ENCODE measurements around the gene CRKL. TPM values are rescaled to one million over a fixed set of nuclear protein-coding genes. Genes with fewer than 3 reads are reported as not detected.
"Not testable (repeated sequence)": the region's sequence is repeated elsewhere in the genome, so short reads cannot be mapped to it uniquely, and the experiment has no call there.

The CRKL gene
- total RNA-seq, 1 donor from 2014 or later: 42.6 TPM

DNA sequence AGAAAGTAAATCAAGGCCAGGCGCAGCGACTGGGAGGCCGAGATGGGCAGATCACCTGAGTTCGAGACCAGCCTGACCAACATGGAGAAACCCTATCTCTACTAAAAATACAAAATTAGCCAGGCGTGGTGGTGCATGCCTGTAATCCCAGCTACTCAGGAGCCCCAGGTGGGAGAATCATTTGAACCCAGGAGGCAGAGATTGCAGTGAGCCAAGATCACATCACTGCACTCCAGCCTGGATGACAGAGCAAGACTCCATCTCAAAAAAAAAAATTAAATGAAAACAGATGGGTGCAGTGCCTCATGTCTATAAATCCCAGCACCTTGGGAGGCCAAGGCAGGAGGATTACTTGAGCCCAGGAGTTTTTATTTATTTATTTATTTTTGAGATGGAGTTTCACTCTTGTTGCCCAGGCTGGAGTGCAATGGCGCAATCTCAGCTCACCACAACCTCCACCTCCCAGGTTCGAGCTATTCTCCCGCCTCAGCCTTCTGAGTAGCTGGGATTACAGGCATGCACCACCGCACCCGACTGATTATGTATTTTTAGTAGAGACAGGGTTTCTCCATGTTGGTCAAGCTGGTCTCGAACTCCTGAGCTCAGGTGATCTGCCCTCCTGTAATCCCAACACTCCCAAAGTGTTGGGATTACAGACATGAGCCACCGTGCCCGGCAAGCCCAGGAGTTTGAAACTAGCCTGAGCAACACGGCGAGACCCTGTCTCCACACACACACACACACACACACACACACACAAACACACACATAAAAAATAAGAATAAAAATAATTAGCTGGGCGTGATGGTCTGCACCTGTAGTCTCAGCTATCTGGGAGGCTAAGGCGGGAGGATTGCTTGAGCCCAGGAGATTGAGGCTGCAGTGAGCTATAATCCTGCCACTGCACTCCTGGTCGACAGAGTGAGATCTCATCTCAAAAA lies 15.8 kb upstream of the CRKL start:
- not testable (repeated sequence) for ATAC-seq

- ATAC-seq: no peak
Observed at GRCh38 chr22:20903093-20903492, 14.1 kb upstream of the CRKL start.

GRCh38 chr22:20904008-20904979 lies 12.9 kb upstream of the CRKL start:
- ATAC-seq: peak; percentile 97

GRCh38 chr22:20904980-20905355 lies 12.2 kb upstream of the CRKL start:
- peak; percentile 34 for ATAC-seq

DNA sequence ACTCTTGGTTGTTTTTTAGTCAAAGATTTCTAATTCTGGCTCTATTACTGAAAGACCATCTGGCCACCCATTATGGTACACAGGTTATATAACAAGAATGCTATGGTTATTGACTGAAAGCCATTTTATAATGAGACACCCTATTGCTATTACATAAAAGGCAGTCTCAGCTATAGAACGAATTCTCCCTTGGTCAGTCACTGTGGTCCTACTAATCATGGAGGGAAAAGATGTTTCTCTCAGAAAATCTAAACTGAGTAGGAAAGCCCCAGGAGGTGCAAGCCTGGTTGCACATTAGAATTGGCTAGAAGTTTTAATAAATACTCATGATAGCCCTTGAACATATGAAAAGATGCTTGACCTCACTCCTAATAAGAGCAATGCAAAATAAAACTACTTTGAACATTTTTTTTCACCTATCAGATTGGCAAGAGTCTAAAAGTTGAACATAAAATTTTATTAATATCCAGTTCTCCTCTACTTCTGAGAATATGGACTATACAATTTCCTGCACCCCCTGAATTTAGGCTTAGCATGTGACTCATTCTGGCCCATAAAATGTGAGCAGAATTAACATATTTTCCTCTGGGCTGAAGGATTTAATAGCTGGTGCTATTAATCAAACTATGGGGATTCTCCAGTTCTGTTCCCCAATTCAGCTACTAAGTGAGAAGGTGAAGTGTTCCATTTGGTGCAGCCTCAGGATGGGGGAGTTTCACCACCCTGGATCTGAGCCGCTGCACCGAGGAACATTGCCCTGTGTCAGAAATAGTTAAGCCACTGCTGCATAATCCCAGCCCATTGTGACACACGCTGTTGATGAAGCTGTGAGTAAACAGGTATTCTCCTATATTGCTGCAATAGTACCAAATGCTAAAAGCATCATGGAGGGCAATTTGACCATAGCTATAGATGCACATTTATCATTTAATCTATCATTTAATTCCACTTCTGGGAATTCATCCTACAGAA lies 11.5 kb upstream of the CRKL start:
- peak; percentile 48 for ATAC-seq

- no peak for ATAC-seq
Observed at GRCh38 chr22:20906387-20906767, 10.8 kb upstream of the CRKL start.

GRCh38 chr22:20908717-20909116 lies 8.5 kb upstream of the CRKL start:
- ATAC-seq: not testable (repeated sequence)

DNA sequence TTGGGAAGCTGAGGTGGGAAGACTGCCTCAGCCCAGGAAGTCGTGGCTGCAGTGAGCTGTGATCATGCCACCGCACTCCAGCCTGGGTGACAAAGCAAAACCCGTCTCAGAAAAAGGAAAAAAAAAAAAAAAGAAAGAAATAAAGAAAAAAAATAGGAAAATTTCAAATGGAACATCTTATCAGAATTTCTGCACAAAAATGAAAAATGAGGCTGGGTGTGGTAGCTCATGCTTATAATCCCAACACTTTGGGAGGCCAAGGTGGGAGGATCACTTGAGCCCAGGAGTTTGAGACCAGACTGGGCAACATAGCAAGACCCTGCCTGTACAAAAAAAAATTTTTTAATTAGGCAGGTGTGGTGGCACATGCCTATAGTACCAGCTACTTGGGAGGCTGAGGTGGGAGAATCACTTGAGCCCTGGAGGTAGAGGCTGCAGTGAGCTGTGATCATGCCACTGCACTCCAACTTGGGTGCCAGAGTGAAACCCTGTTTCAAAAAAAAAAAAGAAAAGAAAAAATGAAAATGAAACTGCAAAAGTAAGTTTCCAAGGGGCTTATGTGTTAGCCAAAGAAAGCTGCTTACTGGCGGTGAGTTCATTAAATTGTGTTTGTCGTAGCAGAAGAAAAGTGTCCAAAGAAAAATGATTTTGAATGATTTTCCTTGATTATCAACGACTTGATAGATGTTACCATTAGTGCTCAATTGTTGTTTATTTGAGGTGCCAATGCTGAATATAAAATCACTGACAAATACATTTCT lies 7.5 kb upstream of the CRKL start:
- no peak for ATAC-seq

GRCh38 chr22:20912494-20912893 lies 4.7 kb upstream of the CRKL start:
- no peak for ATAC-seq

- no peak for ATAC-seq
Observed at GRCh38 chr22:20918663-20919218, 1.5 kb downstream of the CRKL start.

- ATAC-seq: no peak
Observed at GRCh38 chr22:20919718-20920117, 2.5 kb downstream of the CRKL start.

DNA sequence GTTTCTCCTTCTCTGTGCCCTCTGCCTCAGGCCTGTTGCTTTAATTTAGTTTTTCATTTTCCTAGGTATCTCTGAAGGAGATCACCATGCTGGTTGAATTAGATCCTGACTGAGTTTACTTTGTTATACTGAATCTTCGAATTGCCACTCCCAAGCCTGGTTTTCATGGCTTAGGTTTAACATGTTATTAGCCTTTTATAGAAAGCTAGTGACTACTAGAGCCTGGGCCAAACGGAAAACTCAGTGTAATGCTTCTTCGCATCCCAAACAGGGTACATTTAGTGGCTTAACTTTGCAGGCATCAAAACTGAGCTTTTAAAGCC lies 3.6 kb downstream of the CRKL start:
- no peak for ATAC-seq

- no peak for ATAC-seq
Observed at GRCh38 chr22:20922141-20922751, 5.0 kb downstream of the CRKL start.

DNA sequence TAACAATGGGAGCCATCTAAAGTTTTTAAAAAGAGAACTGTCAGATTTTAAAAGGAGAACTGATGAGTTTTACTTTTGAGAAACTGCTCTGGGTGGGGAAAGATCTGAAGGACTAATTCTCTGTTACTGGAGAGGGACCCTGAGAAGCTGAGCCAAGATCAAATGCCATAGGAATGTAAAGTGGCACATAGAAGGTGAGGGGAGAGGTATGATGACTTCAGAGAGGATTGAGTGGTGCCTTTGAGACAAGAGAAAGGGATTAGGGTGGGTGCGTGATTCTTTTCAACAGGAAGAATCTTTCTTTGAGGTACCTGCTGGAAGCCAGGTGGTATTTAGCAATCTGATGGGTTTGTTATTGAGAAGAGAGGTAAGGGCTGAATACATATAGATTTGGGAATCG lies 9.0 kb downstream of the CRKL start:
- ATAC-seq: no peak

- no peak for ATAC-seq
Observed at GRCh38 chr22:20927940-20928572, 10.8 kb downstream of the CRKL start.

DNA sequence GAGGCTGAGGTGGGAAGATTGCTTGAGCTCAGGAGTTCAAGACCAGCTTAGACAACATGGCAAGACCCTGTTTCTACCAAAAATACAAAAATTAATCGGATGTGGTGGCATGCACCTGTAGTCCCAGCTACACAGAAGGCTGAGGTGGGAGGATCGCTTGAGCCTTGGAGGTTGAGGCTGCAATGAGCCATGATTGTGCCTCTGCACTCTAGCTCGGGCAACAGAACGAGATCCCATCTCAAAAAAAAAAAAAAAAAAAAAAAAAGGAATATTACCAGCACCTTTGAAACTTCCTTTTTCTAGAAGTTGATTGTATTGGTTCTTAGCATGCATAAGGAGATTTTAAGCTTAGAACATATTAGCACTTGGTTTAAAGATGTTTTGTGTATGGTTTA lies 11.4 kb downstream of the CRKL start:
- ATAC-seq: no peak

DNA sequence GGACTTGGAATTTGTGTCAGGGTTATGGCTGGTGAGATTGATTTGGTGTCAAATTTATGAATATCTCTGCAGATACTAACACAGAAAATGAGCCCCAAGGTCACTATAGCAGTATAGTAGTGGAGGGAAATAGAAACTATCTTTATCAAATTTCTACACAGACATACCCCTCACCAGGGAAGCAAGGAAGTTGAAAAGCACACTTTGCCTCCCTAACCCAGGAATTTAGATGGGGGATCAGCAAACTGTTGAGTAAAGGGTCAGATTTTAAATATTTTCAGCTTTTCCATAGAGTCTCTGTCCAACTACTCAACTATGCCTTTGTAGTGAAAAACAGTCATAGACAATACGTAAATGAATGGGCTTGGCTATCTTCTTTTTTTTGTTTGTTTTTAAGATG lies 12.8 kb downstream of the CRKL start:
- ATAC-seq: no peak

DNA sequence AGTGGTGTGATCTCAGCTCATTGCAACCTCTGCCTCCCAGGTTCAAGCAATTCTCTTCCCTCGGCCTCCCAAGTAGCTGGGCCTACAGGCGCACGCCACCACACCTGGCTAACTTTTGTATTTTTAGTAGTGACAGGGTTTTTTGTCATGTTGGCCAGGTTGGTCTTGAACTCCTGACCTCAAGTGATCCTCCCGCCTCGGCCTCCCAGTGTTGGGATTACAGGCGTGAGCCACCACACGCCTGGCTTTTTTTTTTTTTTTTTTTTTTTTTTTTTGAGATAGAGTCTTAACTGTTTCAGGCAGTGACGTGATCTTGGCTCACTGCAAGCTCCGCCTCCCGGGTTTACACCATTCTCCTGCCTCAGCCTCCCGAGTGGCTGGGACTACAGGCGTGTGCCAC lies 13.2 kb downstream of the CRKL start:
- ATAC-seq: not testable (repeated sequence)

DNA sequence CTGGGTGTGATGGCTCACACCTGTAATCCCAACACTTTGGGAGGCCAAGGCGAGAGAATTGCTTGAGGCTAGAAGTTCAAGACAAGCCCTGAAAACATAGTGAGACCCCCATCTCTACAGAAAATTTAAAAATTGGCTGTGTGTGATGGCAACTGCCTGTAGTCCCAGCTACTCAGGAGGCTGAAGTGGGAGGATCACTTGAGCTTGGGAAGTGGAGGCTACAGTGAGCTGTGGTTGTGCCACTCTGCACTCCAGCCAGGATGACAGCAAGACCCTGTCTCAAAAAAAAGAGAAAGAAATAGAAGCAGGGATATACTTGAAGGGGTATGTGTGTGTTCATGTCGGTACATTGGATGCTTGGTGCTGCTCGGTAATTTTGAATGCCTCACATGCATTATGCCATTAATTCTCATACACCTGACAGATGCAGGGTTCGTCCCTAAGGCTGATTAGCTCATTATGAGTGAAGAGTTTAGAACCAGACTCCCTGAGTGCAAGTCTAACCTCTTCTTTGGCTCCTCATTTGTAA lies 14.0 kb downstream of the CRKL start:
- no peak for ATAC-seq

DNA sequence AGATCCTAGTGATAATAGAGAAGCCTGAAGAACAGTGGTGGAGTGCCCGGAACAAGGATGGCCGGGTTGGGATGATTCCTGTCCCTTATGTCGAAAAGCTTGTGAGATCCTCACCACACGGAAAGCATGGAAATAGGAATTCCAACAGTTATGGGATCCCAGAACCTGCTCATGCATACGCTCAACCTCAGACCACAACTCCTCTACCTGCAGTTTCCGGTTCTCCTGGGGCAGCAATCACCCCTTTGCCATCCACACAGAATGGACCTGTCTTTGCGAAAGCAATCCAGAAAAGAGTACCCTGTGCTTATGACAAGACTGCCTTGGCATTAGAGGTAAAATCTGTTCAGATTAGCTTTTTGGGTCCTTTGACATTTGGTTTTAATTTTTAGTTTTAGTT lies 16.7 kb downstream of the CRKL start:
- no peak for ATAC-seq
